Measurements from ENCODE around the gene NOLC1. TPM values are rescaled to one million over a fixed set of nuclear protein-coding genes. Genes with fewer than 3 reads are reported as not detected.

The NOLC1 gene
- total RNA-seq, 1 experiment from 2014 or later, result 69.9 TPM

- ChIA-PET POLR2A (ENCODE audit: unreplicated experiment) (no interaction called here), CTCF (interaction anchor here (0.7 kb wide), 1 partner anchor 71 kb away, joined by 3 read pairs; no protein-coding TSS in a partner anchor)
- intact Hi-C loops (cut with micrococcal nuclease), result no loop called here
- Histone ChIP-seq H2AFZ (ENCODE audit: low read length) (no peak overlapping the region), H4K20me1 (ENCODE audit: low read length) (peaks cover 32% of the 10 kb centered on the region), H3K79me2 (ENCODE audit: low read length) (peaks cover 59% of the 10 kb centered on the region), H3K27ac (ENCODE audit: low read length) (peak overlapping the region; percentile 95), H3K9ac (ENCODE audit: low read length) (peak overlapping the region; percentile 100), H3F3A (ENCODE audit: low read length, unreplicated experiment) (peaks cover 10% of the 10 kb centered on the region), H3K4me3 (ENCODE audit: low read length) (peak overlapping the region; percentile 99), H3K4me2 (ENCODE audit: low read length) (peak overlapping the region; percentile 76), H3K4me1 (ENCODE audit: insufficient read depth, low read length) (peaks cover 24% of the 10 kb centered on the region), H3K36me3 (ENCODE audit: low read depth, low read length) (peaks cover 51% of the 10 kb centered on the region), H3K9me3 (ENCODE audit: low read length) (no peaks in the 10 kb centered on the region), H3K27me3 (ENCODE audit: low read length) (no peaks in the 10 kb centered on the region), H3K9me2 (replicated peaks; ENCODE audit: low read length) (no peaks in the 10 kb centered on the region)
- DNase-seq, result no peak
- TF ChIP-seq EZH2 (IDR thresholded peaks at IDR 0.05; ENCODE audit: low read length, unreplicated experiment) (no peak), EZH2phosphoT487 (IDR thresholded peaks at IDR 0.05; ENCODE audit: borderline replicate concordance, low read length) (no peak), CTCF (conservative IDR thresholded peaks at IDR 0.05; ENCODE audit: low read depth, low read length) (no peak)
- BruUV-seq (replicated peaks), result no TSS peak
- no peak for ATAC-seq
These were observed 968 bp downstream of the NOLC1 start for GRCh38 chr10:102153093-102153620.

- BruUV-seq (replicated peaks), result no TSS peak
- DNase-seq, result no peak
- Histone ChIP-seq H3K27me3 (ENCODE audit: low read length) (no peaks in the 10 kb centered on the region), H4K20me1 (ENCODE audit: low read length) (peaks cover 35% of the 10 kb centered on the region), H3K4me2 (ENCODE audit: low read length) (peak overlapping the region; percentile 76), H3K79me2 (ENCODE audit: low read length) (peaks cover 59% of the 10 kb centered on the region), H3K9me3 (ENCODE audit: low read length) (no peaks in the 10 kb centered on the region), H3K9me2 (replicated peaks; ENCODE audit: low read length) (no peaks in the 10 kb centered on the region), H3K9ac (ENCODE audit: low read length) (no peak overlapping the region), H2AFZ (ENCODE audit: low read length) (no peak overlapping the region), H3K27ac (ENCODE audit: low read length) (no peak overlapping the region), H3K36me3 (ENCODE audit: low read depth, low read length) (peaks cover 53% of the 10 kb centered on the region), H3F3A (ENCODE audit: low read length, unreplicated experiment) (peaks cover 10% of the 10 kb centered on the region), H3K4me3 (ENCODE audit: low read length) (peak overlapping the region; percentile 99), H3K4me1 (ENCODE audit: insufficient read depth, low read length) (peaks cover 23% of the 10 kb centered on the region)
- ChIA-PET CTCF (no interaction called here), POLR2A (ENCODE audit: unreplicated experiment) (no interaction called here)
- intact Hi-C loops (cut with micrococcal nuclease), result no loop called here
- TF ChIP-seq EZH2phosphoT487 (IDR thresholded peaks at IDR 0.05; ENCODE audit: borderline replicate concordance, low read length) (no peak), EZH2 (IDR thresholded peaks at IDR 0.05; ENCODE audit: low read length, unreplicated experiment) (no peak), CTCF (conservative IDR thresholded peaks at IDR 0.05; ENCODE audit: low read depth, low read length) (no peak)
- ATAC-seq, result no peak
These were observed 2.4 kb downstream of the NOLC1 start for GRCh38 chr10:102154466-102155116.

DNA sequence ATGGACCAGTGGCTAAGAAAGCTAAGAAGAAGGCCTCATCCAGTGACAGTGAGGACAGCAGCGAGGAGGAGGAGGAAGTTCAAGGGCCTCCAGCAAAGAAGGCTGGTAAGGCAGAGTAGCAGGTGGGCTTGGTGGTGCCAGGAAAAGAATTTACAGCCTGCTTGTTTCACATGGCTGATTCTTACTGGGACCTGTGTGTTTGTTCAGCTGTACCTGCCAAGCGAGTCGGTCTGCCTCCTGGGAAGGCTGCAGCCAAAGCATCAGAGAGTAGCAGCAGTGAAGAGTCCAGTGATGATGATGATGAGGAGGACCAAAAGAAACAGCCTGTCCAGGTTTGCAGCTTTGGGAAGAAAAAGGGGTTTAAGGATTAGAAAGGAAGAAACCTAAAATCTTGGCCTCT lies 5.0 kb downstream of the NOLC1 start:
- TF ChIP-seq EZH2phosphoT487 (IDR thresholded peaks at IDR 0.05; ENCODE audit: borderline replicate concordance, low read length) (no peak), CTCF (conservative IDR thresholded peaks at IDR 0.05; ENCODE audit: low read depth, low read length) (no peak), EZH2 (IDR thresholded peaks at IDR 0.05; ENCODE audit: low read length, unreplicated experiment) (no peak)
- peaks cover 58% of the 10 kb centered on the region for H3K79me2 ChIP-seq (ENCODE audit: low read length)
- no peaks in the 10 kb centered on the region for H3K9me2 ChIP-seq (replicated peaks; ENCODE audit: low read length)
- ChIA-PET CTCF (no interaction called here), POLR2A (ENCODE audit: unreplicated experiment) (no interaction called here)
- H3K27me3 ChIP-seq (ENCODE audit: low read length), result no peaks in the 10 kb centered on the region
- DNase-seq, result no peak
- H3K4me1 ChIP-seq (ENCODE audit: insufficient read depth, low read length), result peaks cover 3% of the 10 kb centered on the region; the same call in 1 of the 2 replicates
- BruUV-seq (replicated peaks), result no TSS peak
- H4K20me1 ChIP-seq (ENCODE audit: low read length), result peaks cover 41% of the 10 kb centered on the region
- H3K36me3 ChIP-seq (ENCODE audit: low read depth, low read length), result peaks cover 72% of the 10 kb centered on the region
- no peak overlapping the region for H3K4me3 ChIP-seq (ENCODE audit: low read length)
- H3K27ac ChIP-seq (ENCODE audit: low read length), result no peak overlapping the region
- no peak for ATAC-seq
- intact Hi-C loops (cut with micrococcal nuclease), result no loop called here
- no peaks in the 10 kb centered on the region for H3K9me3 ChIP-seq (ENCODE audit: low read length)
- H3K4me2 ChIP-seq (ENCODE audit: low read length), result 0 out of 2 replicates have a peak overlapping the region, but pooled peaks have one; percentile 6
- H2AFZ ChIP-seq (ENCODE audit: low read length), result no peak overlapping the region
- no peak overlapping the region for H3K9ac ChIP-seq (ENCODE audit: low read length)
- H3F3A ChIP-seq (ENCODE audit: low read length, unreplicated experiment), result peaks cover 4% of the 10 kb centered on the region

Data from PC-3 (cell line).